Mammary microvascular endothelial cell (primary cell): Measurements from ENCODE around the gene SEPTIN14. TPM values are rescaled to one million over a fixed set of nuclear protein-coding genes. Genes with fewer than 3 reads are reported as not detected.

Source experiments
- total RNA-seq: library from RNA; depleted of rRNA; stranded (reverse); fragments of >200 nt; gene quantifications from 2 replicates; pipeline ENCODE4 v1.2.3, GENCODE V29; 2015

The SEPTIN14 gene
- total RNA-seq = not detected in 2 replicates

GRCh38 chr7:55862652-55863051 lies at the start of gene SEPTIN14:
Gene SEPTIN14 (minus strand): TSS chr7:55862752. CDS start chr7:55861996, 756 bp downstream.

Other genes with a start within 250 kb of the SEPTIN14 start
- 1.1 and 1.3 TPM in 2 replicates for gene ZNF713, start 24.7 kb upstream of the SEPTIN14 start, total RNA-seq
- 12.3 and 16.2 TPM in 2 replicates for gene MRPS17, start 89.1 kb upstream of the SEPTIN14 start, total RNA-seq
- 39.9 and 53.1 TPM in 2 replicates for gene NIPSNAP2, start 101.8 kb upstream of the SEPTIN14 start, total RNA-seq
- 35.8 and 46.7 TPM in 2 replicates for gene PSPH, start 188.7 kb upstream of the SEPTIN14 start, total RNA-seq
- gene CCT6A, start 189.0 kb upstream of the SEPTIN14 start, total RNA-seq = 161 and 180 TPM in 2 replicates
- gene SUMF2, start 201.5 kb upstream of the SEPTIN14 start, total RNA-seq = 121 and 134 TPM in 2 replicates
- not detected in 2 replicates for gene PHKG1, start 230.2 kb upstream of the SEPTIN14 start, total RNA-seq
- 591 and 593 TPM in 2 replicates for gene CHCHD2, start 243.7 kb upstream of the SEPTIN14 start, total RNA-seq